ENCODE data around the gene INCA1.

INCA1 gene

DNA sequence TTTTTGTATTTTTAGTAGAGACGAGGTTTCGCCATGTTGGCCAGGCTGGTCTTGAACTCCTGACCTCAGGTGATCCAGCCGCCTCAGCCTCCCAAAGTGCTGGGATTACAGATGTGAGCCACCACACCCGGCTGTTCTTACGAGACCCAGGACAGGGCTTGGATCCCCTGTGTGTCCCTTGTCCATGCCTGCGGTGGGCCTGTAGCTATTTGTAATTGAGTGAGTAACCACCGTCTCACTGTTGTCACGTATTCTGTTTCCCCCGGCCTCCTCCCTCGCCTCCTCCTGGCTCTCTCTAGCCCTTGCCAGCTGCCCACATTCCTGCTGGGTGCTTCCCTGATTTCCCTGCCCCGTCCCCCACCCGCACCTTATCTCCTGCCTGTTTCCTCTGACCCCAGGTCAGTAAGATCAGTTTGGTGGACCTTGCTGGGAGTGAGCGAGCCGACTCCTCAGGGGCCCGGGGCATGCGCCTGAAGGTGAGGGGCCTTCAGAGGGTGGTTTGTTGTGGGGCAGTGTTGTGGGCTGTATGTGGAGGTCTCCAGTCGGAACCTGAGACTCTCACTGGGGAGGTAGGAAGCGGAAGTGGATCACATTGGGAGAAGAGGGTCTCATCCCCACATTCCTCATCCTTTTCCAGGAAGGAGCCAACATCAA, 6.0 kb upstream of the INCA1 start:
- no peak for DNase-seq

DNA sequence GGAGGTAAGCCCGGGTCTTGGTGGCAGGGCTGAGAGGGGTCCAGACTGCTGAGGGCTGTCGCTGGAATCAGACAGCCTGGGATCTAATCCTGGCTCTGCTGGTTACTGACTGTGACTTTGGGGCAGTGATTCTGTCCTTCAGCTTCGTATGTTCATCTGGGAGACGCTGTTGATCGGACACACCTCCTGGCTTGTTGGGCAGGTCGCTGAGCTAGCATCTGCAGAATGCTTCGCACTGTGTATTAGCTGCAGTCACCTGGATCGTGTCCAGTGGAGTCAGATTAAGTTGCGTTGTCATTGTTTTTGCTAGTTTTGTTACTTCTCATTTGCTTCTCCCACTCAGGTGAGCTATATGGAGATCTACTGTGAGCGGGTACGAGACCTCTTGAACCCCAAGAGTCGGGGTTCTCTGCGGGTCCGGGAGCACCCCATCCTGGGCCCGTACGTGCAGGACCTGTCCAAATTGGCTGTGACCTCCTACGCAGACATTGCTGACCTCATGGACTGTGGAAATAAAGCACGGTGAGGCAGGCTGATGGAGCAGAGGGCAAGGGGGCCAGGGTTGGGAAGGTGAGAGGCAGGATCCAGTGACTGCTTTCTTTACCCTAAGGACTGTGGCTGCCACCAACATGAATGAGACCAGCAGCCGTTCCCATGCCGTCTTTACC, 4.9 kb upstream of the INCA1 start:
- no peak for DNase-seq

DNA sequence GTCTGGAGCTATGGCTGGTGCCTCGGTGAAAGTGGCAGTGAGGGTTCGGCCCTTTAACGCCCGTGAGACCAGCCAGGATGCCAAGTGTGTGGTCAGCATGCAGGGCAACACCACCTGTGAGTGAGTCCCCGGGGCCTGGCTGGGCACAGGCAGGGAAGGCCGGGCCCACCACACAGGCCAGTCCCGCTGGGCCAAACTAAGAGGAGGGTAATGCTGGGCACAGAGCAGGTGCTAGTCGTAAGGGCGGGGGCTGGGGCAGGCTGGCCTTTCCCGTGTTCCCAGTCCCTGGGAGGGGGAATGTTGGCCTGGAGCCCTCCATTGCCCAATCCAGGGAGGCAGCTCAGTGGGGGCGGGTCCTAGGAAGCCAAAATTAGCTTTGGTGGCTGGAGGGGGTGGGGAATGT, 2.9 kb upstream of the INCA1 start:
- no peak for DNase-seq

DNA sequence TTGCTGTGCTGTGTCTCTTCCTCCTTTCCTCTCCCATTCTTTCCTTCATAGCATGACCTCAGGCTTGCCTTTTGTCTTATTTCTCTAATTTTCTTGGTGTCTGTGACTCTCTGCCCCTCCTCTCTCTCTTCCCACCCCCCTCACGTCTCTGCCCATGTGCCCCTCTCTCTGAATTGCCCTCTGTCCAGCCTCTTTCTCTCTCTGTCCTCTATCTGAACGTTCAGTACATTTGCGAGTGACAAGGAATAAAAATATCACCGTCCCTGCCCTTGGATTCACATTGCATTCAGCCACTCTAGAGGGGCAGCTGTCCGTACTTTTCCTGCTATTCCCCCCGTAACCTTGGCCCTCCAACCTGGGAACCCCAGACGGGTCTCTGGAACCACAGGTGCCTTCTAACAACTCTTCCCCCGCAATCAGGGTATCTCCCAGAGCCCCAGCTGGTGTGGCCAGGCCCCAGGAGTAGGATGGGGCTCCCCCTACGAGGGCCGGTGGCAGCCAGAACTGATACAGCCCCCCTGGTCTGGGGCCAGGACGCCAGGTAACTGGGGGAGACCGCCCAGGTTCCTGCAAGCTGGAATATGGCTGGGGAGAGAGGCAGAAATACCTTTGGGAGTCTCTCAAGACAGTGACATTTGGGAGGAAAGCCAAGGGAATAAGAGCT, 2.2 kb upstream of the INCA1 start:
- DNase-seq = no peak

DNA sequence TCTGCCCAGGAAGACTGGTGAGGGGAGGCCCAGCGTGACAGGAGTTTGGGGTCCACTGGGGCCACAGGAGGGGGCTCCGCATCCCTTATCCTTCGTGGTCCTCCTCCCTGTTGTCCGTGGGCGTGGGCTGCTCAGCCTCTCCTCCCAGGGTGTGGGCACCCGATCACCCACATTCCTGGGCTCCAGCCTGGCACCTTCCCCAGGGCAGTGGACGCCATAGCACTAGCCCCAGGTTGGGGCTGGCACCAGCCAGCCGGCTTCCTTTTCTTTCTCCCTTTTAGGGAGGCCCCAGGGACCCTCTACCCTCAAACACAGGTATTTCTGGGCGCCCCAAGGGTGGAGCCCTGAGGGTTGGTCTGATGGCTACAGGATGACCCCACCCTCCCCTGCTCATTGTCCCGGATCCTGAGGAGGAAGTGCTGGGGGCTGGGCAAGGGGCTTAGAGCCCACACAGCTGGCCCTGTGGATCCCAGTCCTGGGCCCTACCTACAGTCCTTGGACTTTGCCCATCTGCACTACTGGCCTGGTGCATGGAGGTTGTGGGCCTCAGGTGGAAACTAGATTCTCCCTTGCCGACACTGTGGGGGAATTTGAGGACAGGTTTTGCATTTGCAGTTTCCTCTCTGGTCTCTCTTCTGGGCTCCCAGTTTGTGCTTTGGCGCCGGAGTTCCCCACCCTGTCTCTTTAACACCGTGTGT, 1.6 kb upstream of the INCA1 start:
- DNase-seq = peak; percentile 10

DNA sequence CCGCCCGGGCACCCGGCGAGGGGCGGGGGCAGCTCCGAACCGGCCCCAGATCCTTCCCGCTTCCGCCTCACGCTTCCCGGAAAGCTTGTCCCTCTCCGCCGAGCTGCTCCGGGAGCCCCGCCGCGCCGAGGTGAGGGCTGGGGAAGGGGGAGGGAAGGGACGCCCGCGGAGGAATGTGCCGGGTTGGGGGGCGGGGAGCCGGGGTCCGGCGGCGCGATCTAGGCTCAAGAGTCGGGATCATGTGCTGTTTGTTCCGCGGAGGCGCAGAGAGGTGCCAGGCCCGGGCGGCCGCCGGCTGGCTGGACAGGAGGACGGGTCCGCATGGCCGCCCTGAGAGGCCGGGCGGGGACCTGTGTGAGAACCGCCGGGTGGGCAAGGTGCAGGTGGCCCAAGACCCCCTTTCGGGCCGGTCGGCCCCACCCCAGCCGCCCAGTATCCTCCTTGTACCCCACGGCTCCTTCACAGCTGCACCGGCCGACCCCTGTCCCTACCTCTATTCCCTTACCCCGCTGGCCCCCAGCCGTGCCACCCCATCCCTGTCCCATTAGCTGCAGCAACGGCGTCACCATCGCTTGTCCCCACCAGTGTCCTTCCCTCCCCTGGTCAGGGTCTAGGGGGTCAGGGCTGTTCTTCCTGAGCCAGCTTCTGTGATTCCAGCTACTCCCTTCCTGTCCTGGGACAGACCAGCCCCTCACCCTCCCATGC, 857 bp upstream of the INCA1 start:
- no peak for DNase-seq

DNA sequence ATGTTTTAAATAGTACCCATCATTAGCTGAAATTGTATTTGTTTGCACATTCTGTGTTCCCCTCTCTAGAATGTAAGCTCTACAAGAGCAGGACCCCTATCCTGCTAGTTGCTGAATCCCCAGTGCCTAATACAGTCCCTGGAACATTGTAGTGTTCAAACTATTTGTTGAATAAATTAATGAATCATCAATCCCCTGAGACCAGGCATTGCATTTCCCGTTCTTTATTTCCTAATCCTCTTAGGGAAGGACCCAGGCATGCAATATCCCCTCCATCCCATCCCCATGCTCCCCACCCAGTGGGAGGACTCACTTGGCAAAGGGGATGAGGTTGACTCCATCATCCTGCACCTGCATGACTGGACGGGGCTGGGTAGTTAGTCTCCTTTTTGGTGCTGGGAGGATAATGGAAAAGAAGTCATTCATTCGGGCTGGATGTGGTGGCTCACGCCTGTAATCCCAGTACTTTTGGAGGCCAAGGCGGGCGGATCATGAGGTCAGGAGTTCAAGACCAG, 3.2 kb downstream of the INCA1 start:
- no peak for DNase-seq

DNA sequence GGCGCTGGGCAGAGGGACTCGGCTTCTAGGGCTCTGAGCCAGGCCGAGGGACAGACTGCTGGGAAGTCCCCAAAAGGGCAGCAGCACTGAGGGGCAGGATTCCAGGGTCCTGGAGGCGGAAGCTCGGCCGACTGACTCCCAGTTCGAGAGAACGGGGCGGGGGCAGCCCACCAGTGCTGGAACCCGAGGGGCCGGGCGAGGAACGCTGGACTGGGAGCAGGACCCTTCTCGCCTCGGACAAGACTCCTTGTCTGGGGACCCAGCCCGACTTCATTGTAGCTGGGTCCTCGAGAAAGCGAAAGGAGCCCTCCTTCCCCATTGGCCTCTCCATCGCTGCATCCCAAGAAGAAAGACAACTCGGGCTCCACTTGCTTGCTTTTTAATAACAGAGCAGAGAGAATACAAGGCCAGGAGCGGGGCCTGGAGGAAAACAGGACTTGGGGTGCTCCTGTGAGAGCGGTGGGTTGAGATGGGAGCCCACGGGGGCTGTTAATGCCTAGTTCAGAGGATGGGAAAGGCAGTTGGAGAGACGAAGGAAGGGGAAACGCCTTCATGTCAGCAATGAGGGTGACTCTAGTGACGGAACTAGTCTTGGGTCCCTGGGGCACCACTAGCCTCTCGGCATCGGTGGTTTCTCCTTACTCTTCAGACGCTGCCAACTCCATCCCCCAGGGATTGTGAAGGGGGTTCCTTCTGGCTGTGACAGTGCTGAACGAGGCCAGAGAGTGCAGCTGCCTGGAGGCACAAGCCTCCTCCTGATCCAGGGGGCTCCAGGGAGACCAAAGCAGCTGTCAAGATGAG, 9.4 kb downstream of the INCA1 start:
- DNase-seq = no peak

DNA sequence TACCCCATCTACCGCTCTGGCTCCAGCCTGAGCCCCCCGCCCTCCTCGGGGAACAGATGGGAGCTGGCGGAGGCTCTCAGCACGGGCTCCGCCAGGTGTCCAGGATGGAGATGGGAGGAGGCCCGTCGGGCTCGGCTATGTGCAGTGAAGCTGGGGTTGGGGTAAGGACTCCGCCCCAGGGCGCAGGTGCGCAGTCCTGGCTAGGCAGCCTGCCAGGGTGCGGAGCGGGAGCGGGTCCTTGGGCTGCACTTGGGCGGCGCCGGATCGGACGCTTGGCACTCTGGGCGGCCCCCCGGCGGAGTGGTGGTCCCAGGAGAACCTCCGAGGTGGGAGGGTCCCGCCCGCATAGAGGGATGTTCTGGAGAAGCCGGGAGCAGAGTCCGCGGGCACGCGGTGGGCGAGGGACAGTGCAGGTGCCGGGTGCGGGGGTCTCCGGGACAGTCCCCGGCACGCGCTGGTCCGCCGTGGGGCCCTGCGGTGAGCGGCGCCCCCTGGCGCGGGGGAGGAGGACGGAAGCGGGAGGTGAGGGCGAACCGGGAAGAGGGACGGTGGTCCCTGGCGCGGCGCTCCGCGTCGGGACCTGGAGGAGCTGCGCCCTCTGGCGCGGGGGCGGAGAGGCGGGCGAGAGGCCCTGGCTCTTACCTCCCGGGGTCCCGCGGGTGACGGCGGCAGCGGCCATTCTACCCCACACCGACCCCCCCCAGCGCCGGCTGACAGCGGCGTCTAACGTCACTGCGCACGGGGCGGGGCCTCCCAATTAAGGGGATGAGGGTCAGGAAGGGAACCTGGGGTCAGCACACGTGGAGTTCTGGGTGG, 10.2 kb downstream of the INCA1 start, which contains the start of gene CAMTA2:
CAMTA2 (minus strand) TSS at position 725 of the 816 bp plus-strand sequence. CDS start 1,453 bp downstream, outside the sequence.
- DNase-seq = peak; percentile 91

DNA sequence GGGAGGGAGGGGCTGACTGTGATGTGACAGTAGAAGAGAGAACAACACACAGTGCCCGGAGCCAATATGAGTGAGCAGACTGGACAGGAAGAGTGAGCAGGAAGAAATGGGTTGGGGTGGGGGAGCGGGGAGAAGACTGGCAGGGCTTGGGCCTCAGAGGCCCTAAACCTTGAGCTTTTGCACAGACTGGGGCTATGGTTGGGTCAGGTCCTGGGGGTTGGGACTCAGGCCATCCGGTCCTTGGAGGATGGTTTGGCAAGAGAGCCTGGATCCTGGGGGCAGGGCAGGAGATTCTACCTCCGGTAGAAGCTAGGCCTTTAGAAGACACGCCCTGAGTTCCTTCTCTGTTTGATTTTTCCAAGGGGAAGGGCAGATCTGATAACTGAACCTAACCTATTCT, 10.9 kb downstream of the INCA1 start:
- DNase-seq = no peak

DNA sequence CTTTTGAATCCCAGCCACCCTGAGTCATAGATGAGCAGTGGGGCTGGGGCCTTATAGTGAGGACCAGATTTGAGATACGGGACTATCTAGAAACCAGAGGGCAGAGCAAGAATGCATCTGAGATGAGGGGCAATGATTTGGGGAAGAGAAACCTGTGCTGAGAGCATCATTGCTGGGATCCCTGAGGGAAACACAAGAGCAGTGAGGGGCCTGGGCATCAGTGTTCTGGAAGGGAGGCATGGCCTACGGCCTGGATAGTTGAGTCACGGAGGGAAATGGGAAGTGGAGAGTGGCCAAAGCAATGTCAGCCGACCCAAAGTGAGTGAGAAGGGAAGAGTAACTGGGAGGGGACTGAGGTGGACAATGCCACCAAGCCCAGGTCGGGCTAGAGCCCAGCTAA, 15.0 kb downstream of the INCA1 start:
- no peak for DNase-seq

DNA sequence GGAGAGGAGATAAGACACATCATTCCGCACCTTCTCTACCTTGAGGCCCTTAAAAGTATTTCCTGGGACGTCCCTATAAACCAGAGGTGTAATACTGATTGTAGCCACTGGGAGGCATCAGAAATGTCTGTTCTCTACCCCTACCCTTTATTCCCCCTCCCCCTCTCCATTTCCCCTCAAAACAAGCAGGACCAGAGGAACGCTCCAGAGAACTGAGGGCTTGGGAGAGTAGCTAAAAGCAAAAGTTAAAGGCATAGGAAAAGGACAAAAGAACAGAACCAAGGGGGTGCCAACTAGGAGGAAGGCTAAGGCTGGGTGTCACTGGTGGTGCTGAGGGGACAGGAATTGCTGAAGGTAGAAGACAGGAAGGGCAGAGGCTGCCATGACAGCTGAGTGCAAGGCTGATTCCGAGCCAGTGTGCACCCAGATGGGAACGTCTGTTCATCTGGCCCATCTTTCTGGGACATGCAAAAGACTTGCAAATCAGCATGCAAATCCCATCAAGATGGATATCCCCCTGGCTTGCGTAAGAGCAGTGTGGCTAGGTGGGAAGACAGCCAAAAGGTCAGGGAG, 16.6 kb downstream of the INCA1 start:
- peak; percentile 51 for DNase-seq

DNA sequence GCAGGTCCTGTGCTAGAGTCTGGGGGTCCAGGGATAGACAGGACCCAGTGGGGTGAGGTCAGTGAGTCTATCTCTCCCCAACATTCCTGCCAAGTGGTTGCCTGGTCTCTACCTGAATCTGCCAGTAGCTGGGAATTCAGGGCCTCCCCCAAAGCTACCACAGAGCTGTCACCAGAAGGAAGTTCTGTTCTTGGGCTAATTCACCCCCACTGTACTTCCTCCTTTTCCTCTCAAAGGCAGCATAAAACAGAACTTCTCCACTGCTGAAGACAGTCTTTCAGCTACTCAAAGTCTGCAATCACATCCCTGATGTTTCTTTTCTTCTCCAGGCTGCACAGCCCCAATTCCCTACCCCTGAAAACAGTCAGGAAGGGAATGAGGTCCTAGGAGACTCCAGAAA, 18.6 kb downstream of the INCA1 start:
- no peak for DNase-seq

DNA sequence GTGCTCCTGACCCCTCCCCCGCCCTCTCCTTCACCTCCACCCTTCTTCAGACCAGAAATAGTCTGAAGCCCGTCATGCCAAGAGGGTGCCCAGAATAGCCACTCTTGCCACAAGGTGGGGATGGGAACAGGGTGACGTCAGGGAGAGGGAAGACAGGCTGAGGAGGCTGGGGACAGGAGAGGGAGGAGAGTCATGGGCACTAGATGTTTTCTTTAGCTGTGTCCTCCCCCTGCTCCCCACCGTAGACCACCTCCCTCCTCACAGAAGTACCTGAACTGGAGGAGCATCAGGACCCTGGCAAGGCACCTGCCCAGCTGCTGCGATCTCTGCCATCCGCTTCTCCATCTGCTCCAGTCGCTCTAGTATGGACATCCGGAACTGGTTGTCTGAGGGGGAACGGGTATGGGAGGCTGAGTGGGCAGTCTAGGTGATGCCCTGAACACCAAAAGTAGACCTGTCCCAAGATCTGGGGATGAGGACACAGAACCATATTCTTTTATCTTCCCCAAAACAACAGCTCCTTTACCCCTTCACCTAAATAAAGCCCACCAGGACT, 23.1 kb downstream of the INCA1 start:
- DNase-seq = no peak

DNA sequence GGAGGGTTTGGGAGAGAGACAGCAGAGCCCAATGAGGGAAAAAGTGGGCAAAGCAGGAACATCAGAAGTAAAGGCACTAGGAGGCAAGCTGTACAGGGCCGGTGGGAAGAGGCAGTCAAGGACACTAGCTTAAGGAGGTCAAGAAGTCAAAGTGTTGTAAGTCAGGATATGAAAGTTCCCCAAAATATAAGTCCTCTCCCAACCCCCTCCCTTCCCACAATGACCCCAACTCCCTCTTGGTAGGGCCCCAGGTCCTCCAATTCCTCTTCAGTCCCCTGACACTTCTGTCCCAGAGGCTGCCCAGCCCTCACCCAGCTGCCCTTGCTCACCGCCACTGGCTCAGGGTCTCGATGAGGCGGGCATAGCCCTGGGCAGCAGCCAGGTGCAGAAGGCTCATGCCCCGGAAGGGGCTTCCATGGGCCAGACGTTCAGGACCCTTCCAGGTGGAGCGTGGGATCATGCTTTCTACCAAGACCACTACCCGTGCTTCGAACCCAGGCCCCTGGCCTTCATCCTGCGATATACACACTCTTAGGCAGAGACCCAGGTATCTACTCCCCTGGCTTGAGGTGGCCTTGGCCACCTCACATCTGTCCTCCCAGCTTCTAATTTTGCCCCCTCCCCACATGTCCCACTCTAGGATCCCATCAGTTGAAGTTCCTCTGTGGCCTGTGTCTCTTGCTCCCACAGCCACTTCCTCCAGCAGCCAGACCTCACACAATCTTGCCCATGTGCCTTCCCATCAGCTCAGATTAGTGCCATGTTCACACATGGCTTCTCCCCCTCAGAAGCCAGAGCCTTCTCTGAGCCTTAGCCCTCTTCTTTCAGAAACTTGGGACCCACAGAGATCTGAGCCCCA, 23.8 kb downstream of the INCA1 start:
- DNase-seq = no peak

DNA sequence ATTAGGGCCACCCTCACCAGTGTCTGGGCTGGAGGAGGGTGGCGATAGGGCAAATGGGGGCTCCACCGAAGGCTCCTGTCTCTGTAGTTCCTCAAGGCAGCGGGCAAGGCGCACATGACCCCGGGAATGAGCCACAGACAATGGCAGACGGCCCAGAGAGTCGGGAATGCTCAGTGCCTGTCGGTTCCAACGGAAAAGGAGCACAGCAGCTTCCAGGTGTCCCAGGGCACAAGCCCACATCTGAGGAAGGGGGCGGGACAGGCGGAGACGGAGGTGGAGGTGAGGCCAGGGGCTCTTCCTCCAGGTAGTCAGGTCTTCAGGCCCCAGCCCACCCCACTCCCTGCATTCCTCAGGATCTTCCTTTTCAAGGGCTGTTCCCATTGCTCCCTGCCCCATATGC, 24.6 kb downstream of the INCA1 start:
- no peak for DNase-seq

DNA sequence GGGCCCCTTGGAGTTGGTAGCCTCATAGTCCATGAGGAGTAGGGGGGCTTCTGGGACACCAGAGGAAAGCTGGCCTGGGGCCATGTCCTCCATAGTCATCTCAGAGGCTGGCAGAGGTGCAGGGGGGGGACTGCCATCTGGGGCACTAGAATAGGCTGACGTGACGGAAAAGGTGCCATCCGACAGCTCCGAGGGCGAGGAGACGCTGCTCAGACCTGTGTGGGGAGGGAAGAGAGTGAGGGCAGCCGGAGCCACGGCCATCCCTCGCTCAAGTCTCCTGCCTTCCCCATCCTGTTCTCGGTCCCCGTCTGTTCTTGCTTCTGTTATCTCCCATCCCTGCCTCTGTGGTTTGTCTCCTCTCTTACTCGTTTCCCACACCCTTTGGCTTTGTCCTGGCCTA, 25.0 kb downstream of the INCA1 start:
- no peak for DNase-seq

DNA sequence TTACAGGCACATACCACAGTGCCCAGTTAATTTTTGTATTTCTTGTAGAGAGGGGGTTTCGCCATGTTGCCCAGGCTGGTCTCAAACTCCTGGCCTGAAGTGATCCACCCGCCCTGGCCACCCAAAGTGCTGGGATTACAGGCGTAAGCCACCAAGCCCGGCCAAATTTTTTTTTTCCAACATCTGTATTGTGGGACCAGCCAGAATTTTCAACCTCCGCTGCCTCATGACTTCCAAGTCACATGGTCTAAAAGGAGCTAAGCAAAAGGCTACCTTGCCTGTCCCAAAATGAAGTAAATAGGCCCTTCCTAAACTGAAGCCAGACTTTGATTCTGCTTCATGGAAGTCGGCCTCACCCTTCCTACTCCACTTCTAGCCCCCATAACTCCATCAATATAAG, 25.5 kb downstream of the INCA1 start:
- no peak for DNase-seq

DNA sequence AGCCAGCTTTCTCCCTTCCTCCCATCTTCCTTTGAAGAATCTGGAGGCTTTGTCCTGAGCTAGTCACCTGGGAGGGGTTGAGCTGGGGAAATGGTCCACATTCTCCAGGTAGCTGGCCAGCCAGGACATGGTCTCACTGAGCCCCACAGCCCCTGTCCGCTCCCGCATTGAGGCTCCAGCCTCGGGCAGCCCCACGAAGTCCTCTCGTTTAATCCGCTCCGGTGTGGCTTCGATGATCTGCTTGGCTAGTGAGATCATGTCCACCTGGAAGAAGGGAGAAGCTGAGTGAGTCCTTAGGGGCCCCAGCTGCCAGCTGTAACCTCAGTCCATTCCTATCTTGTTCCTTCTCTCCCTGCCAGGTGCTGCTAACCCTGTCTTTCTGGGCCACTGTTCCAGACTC, 27.0 kb downstream of the INCA1 start:
- no peak for DNase-seq

All from activated CD4-positive, alpha-beta T cell treated with anti-CD3 and anti-CD28 coated beads for 48 hours (primary cell).